CD4-positive, CD25-positive, alpha-beta regulatory T cell (primary cell): ENCODE measurements around the gene OR5K3. TPM values are rescaled to one million over a fixed set of nuclear protein-coding genes. Genes with fewer than 3 reads are reported as not detected.

Experiments
- ATAC-seq, 2 donors: fragments of 150-1000 bp; cut with Tn5 transposase; one replicate each; pipeline ENCODE4 v1.10.0; 2021; ENCODE audit warnings: low read depth in 2 of 2, moderate number of reproducible peaks in 2 of 2, moderate library complexity in 1 of 2
- DNase-seq, 3 donors: peaks; one replicate each; pipeline versions ENCODE4 v3.0.0 to v3.0.0-alpha.2; 2012 to 2022; ENCODE audit warnings: mixed read lengths in 1 of 3
- H3K27ac ChIP-seq: one replicate; pipeline ENCODE4 v1.7.0; 2013; ENCODE audit warnings: mild to moderate bottlenecking, low read length; ENCODE audit not compliant: insufficient read depth, poor library complexity, severe bottlenecking
- H3K27me3 ChIP-seq: one replicate; pipeline ENCODE4 v1.7.0; 2013; ENCODE audit warnings: low read length; ENCODE audit not compliant: control insufficient read depth, insufficient read depth
- H3K36me3 ChIP-seq: one replicate; pipeline ENCODE4 v1.7.0; 2013; ENCODE audit warnings: mild to moderate bottlenecking, low read length, moderate library complexity; ENCODE audit not compliant: control insufficient read depth, insufficient read depth
- H3K4me1 ChIP-seq: 2 replicates; pipeline ENCODE4 v1.7.0; 2013; ENCODE audit warnings: mild to moderate bottlenecking, low read length; ENCODE audit not compliant: insufficient read depth, control insufficient read depth, poor library complexity, severe bottlenecking
- H3K4me3 ChIP-seq: one replicate; pipeline ENCODE4 v1.7.0; 2013; ENCODE audit warnings: low read depth, mild to moderate bottlenecking, low read length, moderate library complexity
- H3K9me3 ChIP-seq, 2 experiments: 1 replicate in 1 of 2; 2 replicates in 1 of 2; pipeline ENCODE4 v1.7.0; 2013; ENCODE audit warnings: low read length in 2 of 2, mild to moderate bottlenecking in 1 of 2, moderate library complexity in 1 of 2; ENCODE audit not compliant: control insufficient read depth in 2 of 2
- H3K27ac Mint-ChIP-seq, 3 donors: one replicate each; pipeline ENCODE4 v1.8.0; 2020 to 2022; ENCODE audit warnings: mild to moderate bottlenecking in 3 of 3, mixed read lengths in 3 of 3, moderate library complexity in 2 of 3
- H3K27me3 Mint-ChIP-seq: one replicate; pipeline ENCODE4 v1.8.0; 2022; ENCODE audit warnings: mild to moderate bottlenecking, mixed read lengths
- H3K36me3 Mint-ChIP-seq: one replicate; pipeline ENCODE4 v1.8.0; 2020; ENCODE audit warnings: mixed read lengths
- H3K4me1 Mint-ChIP-seq, 4 donors: one replicate each; pipeline ENCODE4 v1.8.0; 2020 to 2022; ENCODE audit warnings: mixed read lengths in 4 of 4, mild to moderate bottlenecking in 1 of 4
- H3K4me3 Mint-ChIP-seq, 4 donors: one replicate each; pipeline ENCODE4 v1.8.0; 2020 to 2022; ENCODE audit warnings: mild to moderate bottlenecking in 4 of 4, mixed read lengths in 4 of 4, moderate library complexity in 3 of 4
- H3K9me3 Mint-ChIP-seq, 7 donors: one replicate each; pipeline ENCODE4 v1.8.0; 2020 to 2022; ENCODE audit warnings: mixed read lengths in 7 of 7, mild to moderate bottlenecking in 3 of 7, moderate library complexity in 2 of 7
- polyA plus RNA-seq, 4 donors: library from polyadenylated mRNA; unstranded; fragments of 300-500 nt; fragmentation: Illumina TruSeq; gene quantifications; one replicate each; pipeline ENCODE4 v1.2.3, GENCODE V29; 2021
- total RNA-seq: library from RNA; stranded (reverse); gene quantifications from one replicate; pipeline ENCODE4 v1.2.3, GENCODE V29; 2022

The OR5K3 gene
- total and polyA plus RNA-seq, 5 donors from 2014 or later, result not detected

- H3K9me3 Mint-ChIP-seq, result peaks cover 4 to 21% (median 12%) of the 10 kb centered on the region in 7 donors
- Histone ChIP-seq H3K9me3 (peaks cover 9 to 17% of the 10 kb centered on the region in 2 experiments), H3K4me3 (no peak overlapping the region), H3K27ac (no peak overlapping the region), H3K36me3 (no peaks in the 10 kb centered on the region), H3K27me3 (peaks cover 2% of the 10 kb centered on the region), H3K4me1 (no peaks in the 10 kb centered on the region)
- ATAC-seq (no peak), DNase-seq (no peak)
- H3K27me3 Mint-ChIP-seq, result peaks cover 4% of the 10 kb centered on the region
- H3K4me1 Mint-ChIP-seq, result no peaks in the 10 kb centered on the region
- H3K4me3 Mint-ChIP-seq, result no peak overlapping the region
- no peak overlapping the region for H3K27ac Mint-ChIP-seq
- peaks cover under 1% of the 10 kb centered on the region for H3K36me3 Mint-ChIP-seq
These were observed 43.9 kb downstream of the OR5K3 start for GRCh38 chr3:98434412-98434811.

GRCh38 chr3:98440283-98440682, 49.8 kb downstream of the OR5K3 start:
- H3K36me3 ChIP-seq, result no peaks in the 10 kb centered on the region
- DNase-seq (no peak), ATAC-seq (no peak)
- no peaks in the 10 kb centered on the region for H3K4me1 Mint-ChIP-seq
- H3K27ac ChIP-seq, result no peak overlapping the region
- no peak overlapping the region for H3K27ac Mint-ChIP-seq
- peaks cover 4% of the 10 kb centered on the region for H3K27me3 ChIP-seq
- no peaks in the 10 kb centered on the region for H3K36me3 Mint-ChIP-seq
- no peak overlapping the region for H3K4me3 ChIP-seq
- H3K9me3 ChIP-seq, result no peaks in the 10 kb centered on the region
- H3K4me3 Mint-ChIP-seq, result no peak overlapping the region
- no peaks in the 10 kb centered on the region for H3K4me1 ChIP-seq
- H3K9me3 Mint-ChIP-seq, result no peaks in the 10 kb centered on the region
- peaks cover 24% of the 10 kb centered on the region for H3K27me3 Mint-ChIP-seq

Other genes starting within 250 kb of the OR5K3 start
- gene OR5H14, start 243.2 kb upstream of the OR5K3 start, total RNA-seq, result not detected
- not detected for gene OR5H14, start 243.2 kb upstream of the OR5K3 start, polyA plus RNA-seq
- gene OR5H15, start 224.0 kb upstream of the OR5K3 start, total RNA-seq, result not detected
- not detected for gene OR5H15, start 224.0 kb upstream of the OR5K3 start, polyA plus RNA-seq
- not detected for gene OR5H6, start 126.4 kb upstream of the OR5K3 start, total RNA-seq
- not detected for gene OR5H6, start 126.4 kb upstream of the OR5K3 start, polyA plus RNA-seq
- not detected for gene OR5H2, start 108.2 kb upstream of the OR5K3 start, total RNA-seq
- gene OR5H2, start 108.2 kb upstream of the OR5K3 start, polyA plus RNA-seq, result not detected
- gene OR5K4, start 36.8 kb upstream of the OR5K3 start, total RNA-seq, result not detected
- gene OR5K4, start 36.8 kb upstream of the OR5K3 start, polyA plus RNA-seq, result not detected
- gene OR5K1, start 72.5 kb downstream of the OR5K3 start, total RNA-seq, result not detected
- gene OR5K1, start 72.5 kb downstream of the OR5K3 start, polyA plus RNA-seq, result not detected
- not detected for gene OR5K2, start 107.0 kb downstream of the OR5K3 start, total RNA-seq
- not detected for gene OR5K2, start 107.0 kb downstream of the OR5K3 start, polyA plus RNA-seq
- gene CLDND1, start 132.2 kb downstream of the OR5K3 start, total RNA-seq, result 266 TPM
- 100 to 1,000 TPM; 193 to 320 (median 249) TPM for gene CLDND1, start 132.2 kb downstream of the OR5K3 start, polyA plus RNA-seq
- gene GPR15, start 141.3 kb downstream of the OR5K3 start, total RNA-seq, result 5.7 TPM
- 10 to 100 TPM in 2 of 4 donors, 1 to 10 TPM in 2; 8.6 to 72.4 (median 9.8) TPM for gene GPR15, start 141.3 kb downstream of the OR5K3 start, polyA plus RNA-seq
- 22.8 TPM for gene CPOX, start 202.9 kb downstream of the OR5K3 start, total RNA-seq
- 1 to 10 TPM; 7.1 to 9.5 (median 7.2) TPM for gene CPOX, start 202.9 kb downstream of the OR5K3 start, polyA plus RNA-seq